Activated CD8-positive, alpha-beta T cell treated with anti-CD3 and anti-CD28 coated beads, Interleukin-2, amount 10 ng/mL, durations not matched to agents 7 days and 5 days (primary cell): Measurements from ENCODE around the gene CABLES2. TPM values are rescaled to one million over a fixed set of nuclear protein-coding genes. Genes with fewer than 3 reads are reported as not detected.
"Not testable (repeated sequence)": the region's sequence is repeated elsewhere in the genome, so short reads cannot be mapped to it uniquely, and the experiment has no call there.

Experiments used
- ATAC-seq: fragments of 150-1000 bp; cut with Tn5 transposase; one replicate; pipeline ENCODE4 v1.10.0; 2021; ENCODE audit warnings: moderate library complexity
- CTCF ChIA-PET: fragments of 350-600 bp; sonication (Branson Sonifier 250); formaldehyde crosslinking; loops from one replicate; lab custom pipeline; 2021; ENCODE audit warnings: antibody characterized with exemption; lab: Charles Lee
- POLR2A ChIA-PET: fragments of 350-600 bp; sonication (Branson Sonifier 250); formaldehyde crosslinking; loops from one replicate; lab custom pipeline; 2021; ENCODE audit warnings: antibody characterized with exemption; lab: Charles Lee
- DNase-seq: peaks from one replicate; pipeline ENCODE4 v3.0.0-alpha.2; 2020
- H3K27ac Mint-ChIP-seq: one replicate; pipeline ENCODE4 v1.8.0; 2021; ENCODE audit warnings: mild to moderate bottlenecking, mixed read lengths
- H3K27me3 Mint-ChIP-seq: one replicate; pipeline ENCODE4 v1.8.0; 2021; ENCODE audit warnings: low read depth, mixed read lengths
- H3K36me3 Mint-ChIP-seq: one replicate; pipeline ENCODE4 v1.8.0; 2021; ENCODE audit warnings: low read depth, mixed read lengths
- H3K4me1 Mint-ChIP-seq: one replicate; pipeline ENCODE4 v1.8.0; 2021; ENCODE audit warnings: low read depth, mixed read lengths
- H3K4me3 Mint-ChIP-seq: one replicate; pipeline ENCODE4 v1.8.0; 2021; ENCODE audit warnings: mild to moderate bottlenecking, mixed read lengths
- H3K9me3 Mint-ChIP-seq: one replicate; pipeline ENCODE4 v1.8.0; 2022; ENCODE audit warnings: mixed read lengths; ENCODE audit not compliant: insufficient read depth
- total RNA-seq, 2 experiments: library from RNA; stranded (reverse); gene quantifications; one replicate each; pipeline ENCODE4 v1.2.3, GENCODE V29; 2021

Gene CABLES2
- total RNA-seq, 2 experiments from 2014 or later, result 17.0 to 17.5 TPM

DNA sequence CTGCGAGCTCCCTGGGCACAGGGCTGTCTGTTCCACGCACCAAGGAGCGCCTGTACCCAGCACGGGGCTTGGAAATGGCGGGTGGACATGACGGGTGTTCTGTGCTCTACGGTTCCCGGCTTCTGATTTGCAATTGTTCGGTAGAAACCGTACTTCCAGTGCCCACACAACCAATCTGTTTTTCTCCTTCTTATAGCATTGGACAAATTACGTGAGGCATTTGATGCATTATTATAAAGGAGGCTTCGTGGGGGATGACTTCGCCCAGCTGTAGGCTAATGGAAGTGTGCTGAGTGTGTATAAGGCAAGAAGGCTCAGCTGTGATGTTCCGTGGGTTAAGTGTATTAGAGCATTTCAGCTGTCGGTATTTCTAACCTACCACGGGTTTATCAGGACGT is 30.0 kb downstream of the CABLES2 start:
- H3K4me3 Mint-ChIP-seq, result no peak overlapping the region
- H3K4me1 Mint-ChIP-seq, result no peaks in the 10 kb centered on the region
- ChIA-PET POLR2A (no interaction called here), CTCF (no interaction called here)
- H3K27ac Mint-ChIP-seq, result no peak overlapping the region
- no peak for ATAC-seq
- no peaks in the 10 kb centered on the region for H3K27me3 Mint-ChIP-seq
- DNase-seq, result no peak
- peaks cover 4% of the 10 kb centered on the region for H3K36me3 Mint-ChIP-seq
- H3K9me3 Mint-ChIP-seq, result no peaks in the 10 kb centered on the region

- ATAC-seq, result no peak
- Mint-ChIP-seq H3K27ac (no peak overlapping the region), H3K4me3 (no peak overlapping the region), H3K36me3 (no peaks in the 10 kb centered on the region), H3K4me1 (no peaks in the 10 kb centered on the region), H3K9me3 (no peaks in the 10 kb centered on the region), H3K27me3 (no peaks in the 10 kb centered on the region)
- ChIA-PET CTCF (interaction anchor here (1.5 kb wide), 1 partner anchor 74 kb away, joined by 6 read pairs; the partner anchor contains the start of gene ADRM1), POLR2A (no interaction called here)
- DNase-seq, result no peak
Observed at GRCh38 chr20:62376112-62377063, 30.7 kb downstream of the CABLES2 start.

- no peaks in the 10 kb centered on the region for H3K36me3 Mint-ChIP-seq
- H3K4me1 Mint-ChIP-seq, result no peaks in the 10 kb centered on the region
- ATAC-seq (no peak), DNase-seq (no peak)
- no peak overlapping the region for H3K27ac Mint-ChIP-seq
- POLR2A ChIA-PET, result no interaction called here
- H3K4me3 Mint-ChIP-seq, result no peak overlapping the region
- H3K27me3 Mint-ChIP-seq, result peaks cover under 1% of the 10 kb centered on the region
- CTCF ChIA-PET, result interaction anchor here (1.2 kb wide), 1 partner anchor 73 kb away, joined by 6 read pairs; no protein-coding TSS in a partner anchor
- no peaks in the 10 kb centered on the region for H3K9me3 Mint-ChIP-seq
Observed at GRCh38 chr20:62374331-62375152, 32.5 kb downstream of the CABLES2 start.

DNA sequence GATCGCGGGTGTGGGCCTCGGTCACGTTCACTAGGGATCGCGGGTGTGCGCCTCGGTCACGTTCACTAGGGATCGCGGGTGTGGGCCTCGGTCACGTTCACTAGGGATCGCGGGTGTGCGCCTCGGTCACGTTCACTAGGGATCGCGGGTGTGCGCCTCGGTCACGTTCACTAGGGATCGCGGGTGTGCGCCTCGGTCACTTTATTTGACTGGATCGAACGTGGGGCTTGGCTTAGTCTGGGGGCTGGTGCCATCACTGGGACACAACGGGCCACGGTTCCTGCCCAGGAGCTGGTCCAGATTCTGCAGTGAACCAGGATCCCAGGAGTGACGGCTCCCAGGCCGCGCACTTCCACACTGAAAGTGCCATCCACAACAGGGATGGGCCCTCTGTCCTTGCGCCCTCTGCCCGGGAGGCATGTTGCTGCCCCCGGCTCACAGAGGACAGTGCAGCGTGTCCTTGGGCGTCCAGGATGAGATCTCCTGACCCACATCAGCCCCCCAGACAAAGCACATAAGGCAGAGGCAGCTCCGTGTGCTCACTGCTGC is 33.4 kb downstream of the CABLES2 start:
- POLR2A ChIA-PET, CTCF ChIA-PET, ATAC-seq, H3K36me3 Mint-ChIP-seq, H3K4me3 Mint-ChIP-seq, H3K4me1 Mint-ChIP-seq, H3K27me3 Mint-ChIP-seq, DNase-seq, H3K9me3 Mint-ChIP-seq, H3K27ac Mint-ChIP-seq: not testable (repeated sequence)

- POLR2A ChIA-PET, result no interaction called here
- no peak for ATAC-seq
- DNase-seq, result no peak
- Mint-ChIP-seq H3K4me3 (no peak overlapping the region), H3K27ac (no peak overlapping the region), H3K36me3 (no peaks in the 10 kb centered on the region), H3K9me3 (no peaks in the 10 kb centered on the region), H3K27me3 (peaks cover 11% of the 10 kb centered on the region), H3K4me1 (peaks cover 2% of the 10 kb centered on the region)
- CTCF ChIA-PET, result no interaction called here
Observed at GRCh38 chr20:62372042-62372993, 34.8 kb downstream of the CABLES2 start.

GRCh38 chr20:62371588-62372041 is 35.5 kb downstream of the CABLES2 start:
- DNase-seq, result no peak
- Mint-ChIP-seq H3K4me3 (no peak overlapping the region), H3K27ac (no peak overlapping the region), H3K27me3 (peaks cover 11% of the 10 kb centered on the region), H3K36me3 (no peaks in the 10 kb centered on the region), H3K9me3 (no peaks in the 10 kb centered on the region), H3K4me1 (peaks cover 2% of the 10 kb centered on the region)
- ChIA-PET POLR2A (no interaction called here), CTCF (no interaction called here)
- ATAC-seq, result no peak

DNA sequence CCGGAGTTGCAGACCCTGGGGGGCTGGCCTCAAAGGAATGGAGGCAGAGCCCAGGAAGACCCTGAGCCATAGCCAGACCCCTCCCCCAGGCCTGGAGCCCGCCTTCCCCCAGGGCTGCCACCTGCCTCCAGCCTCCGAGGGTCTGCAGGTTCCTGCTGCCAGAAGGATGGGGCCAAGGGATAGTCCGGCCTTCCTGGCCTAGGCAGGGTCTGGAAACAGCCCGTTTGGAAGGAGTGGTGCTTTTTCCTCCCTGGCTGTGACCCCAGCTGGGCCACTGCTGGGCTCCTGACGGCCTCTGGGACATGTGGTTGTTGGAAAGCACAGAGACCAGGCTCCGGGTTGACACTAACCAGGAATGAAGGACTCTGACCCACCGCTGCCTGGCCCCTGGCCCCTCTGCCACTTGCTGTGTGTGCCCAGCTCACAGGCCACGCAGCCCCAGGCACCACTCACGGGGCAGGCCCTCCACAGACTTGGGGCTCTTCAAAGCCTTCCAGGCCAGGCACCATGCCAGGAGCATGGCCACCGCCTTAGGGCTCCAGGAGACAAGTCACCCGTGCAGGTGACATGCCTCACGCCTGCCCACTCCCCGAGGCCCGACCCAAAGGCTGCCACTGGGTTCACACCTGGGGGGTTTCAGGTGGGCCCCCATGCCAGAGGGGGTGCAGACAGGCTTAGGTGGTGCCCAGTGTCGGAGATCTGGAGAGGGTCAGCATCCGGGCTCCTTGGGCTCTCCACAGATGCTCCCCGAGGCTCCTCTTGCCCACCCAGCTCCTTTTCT is 36.1 kb downstream of the CABLES2 start:
- CTCF ChIA-PET, result no interaction called here
- no peaks in the 10 kb centered on the region for H3K9me3 Mint-ChIP-seq
- no peak overlapping the region for H3K4me3 Mint-ChIP-seq
- no peak for DNase-seq
- peaks cover 2% of the 10 kb centered on the region for H3K4me1 Mint-ChIP-seq
- POLR2A ChIA-PET, result no interaction called here
- peaks cover 11% of the 10 kb centered on the region for H3K27me3 Mint-ChIP-seq
- no peak overlapping the region for H3K27ac Mint-ChIP-seq
- H3K36me3 Mint-ChIP-seq, result no peaks in the 10 kb centered on the region
- no peak for ATAC-seq

- no peaks in the 10 kb centered on the region for H3K36me3 Mint-ChIP-seq
- DNase-seq (no peak), ATAC-seq (no peak)
- ChIA-PET POLR2A (no interaction called here), CTCF (interaction anchor here (0.9 kb wide), 1 partner anchor 12 kb away, joined by 3 read pairs; no protein-coding TSS in a partner anchor)
- no peaks in the 10 kb centered on the region for H3K9me3 Mint-ChIP-seq
- no peak overlapping the region for H3K4me3 Mint-ChIP-seq
- H3K27ac Mint-ChIP-seq, result no peak overlapping the region
- peaks cover 2% of the 10 kb centered on the region for H3K4me1 Mint-ChIP-seq
- H3K27me3 Mint-ChIP-seq, result peaks cover 12% of the 10 kb centered on the region
Observed at GRCh38 chr20:62370115-62370806, 36.8 kb downstream of the CABLES2 start.

- H3K36me3 Mint-ChIP-seq, result no peaks in the 10 kb centered on the region
- CTCF ChIA-PET, result interaction anchor here (0.9 kb wide), 1 partner anchor 13 kb away, joined by 3 read pairs; no protein-coding TSS in a partner anchor
- H3K4me1 Mint-ChIP-seq, result peaks cover 2% of the 10 kb centered on the region
Observed at GRCh38 chr20:62369815-62370114, 37.3 kb downstream of the CABLES2 start.

More at GRCh38 chr20:62369815-62370114, 37.3 kb downstream of the CABLES2 start:
- no peaks in the 10 kb centered on the region for H3K9me3 Mint-ChIP-seq
- peaks cover 14% of the 10 kb centered on the region for H3K27me3 Mint-ChIP-seq
- H3K27ac Mint-ChIP-seq, result no peak overlapping the region
- no peak overlapping the region for H3K4me3 Mint-ChIP-seq
- POLR2A ChIA-PET, result no interaction called here
- DNase-seq (no peak), ATAC-seq (no peak)
